NCI-H524 treated with DMSO at 0.1 percent for 48 hours (cell line): Measurements from ENCODE around the gene KIAA0825.

Experiments used
- DNase-seq: peaks from one replicate; lab custom pipeline; 2025; lab: John Stamatoyannopoulos, UW

The KIAA0825 gene

GRCh38 chr5:94440015-94440414 lies 178.4 kb downstream of the KIAA0825 start:
- no peak for DNase-seq

GRCh38 chr5:94433397-94434163 lies 184.8 kb downstream of the KIAA0825 start:
- DNase-seq: no peak

- no peak for DNase-seq
Observed at GRCh38 chr5:94432499-94432898, 185.9 kb downstream of the KIAA0825 start.

GRCh38 chr5:94431696-94432095 lies 186.7 kb downstream of the KIAA0825 start:
- DNase-seq: no peak

- DNase-seq: no peak
Observed at GRCh38 chr5:94429566-94429965, 188.8 kb downstream of the KIAA0825 start.

- no peak for DNase-seq
Observed at GRCh38 chr5:94425396-94425795, 193.0 kb downstream of the KIAA0825 start.

GRCh38 chr5:94423411-94423810 lies 195.0 kb downstream of the KIAA0825 start:
- DNase-seq: no peak

- no peak for DNase-seq
Observed at GRCh38 chr5:94422812-94423211, 195.6 kb downstream of the KIAA0825 start.

- no peak for DNase-seq
Observed at GRCh38 chr5:94420885-94421284, 197.5 kb downstream of the KIAA0825 start.

- DNase-seq: no peak
Observed at GRCh38 chr5:94415798-94416197, 202.6 kb downstream of the KIAA0825 start.

- DNase-seq: no peak
Observed at GRCh38 chr5:94409440-94409839, 209.0 kb downstream of the KIAA0825 start.

GRCh38 chr5:94407023-94407422 lies 211.4 kb downstream of the KIAA0825 start:
- DNase-seq: no peak

GRCh38 chr5:94403483-94403882 lies 214.9 kb downstream of the KIAA0825 start:
- no peak for DNase-seq

- no peak for DNase-seq
Observed at GRCh38 chr5:94402096-94402495, 216.3 kb downstream of the KIAA0825 start.

GRCh38 chr5:94397508-94397907 lies 220.9 kb downstream of the KIAA0825 start:
- DNase-seq: no peak

GRCh38 chr5:94396687-94397086 lies 221.7 kb downstream of the KIAA0825 start:
- no peak for DNase-seq

- no peak for DNase-seq
Observed at GRCh38 chr5:94395468-94395867, 222.9 kb downstream of the KIAA0825 start.

- DNase-seq: no peak
Observed at GRCh38 chr5:94391996-94392395, 226.4 kb downstream of the KIAA0825 start.

- no peak for DNase-seq
Observed at GRCh38 chr5:94389515-94389899, 228.9 kb downstream of the KIAA0825 start.

GRCh38 chr5:94388773-94389514 lies 229.5 kb downstream of the KIAA0825 start:
- DNase-seq: no peak

GRCh38 chr5:94385767-94386166 lies 232.6 kb downstream of the KIAA0825 start:
- no peak for DNase-seq

GRCh38 chr5:94378062-94378461 lies 240.3 kb downstream of the KIAA0825 start:
- no peak for DNase-seq

- no peak for DNase-seq
Observed at GRCh38 chr5:94376672-94377345, 241.6 kb downstream of the KIAA0825 start.
